HUES64 (cell line): ENCODE results near the gene DDR1.

Experiments
- H3K27ac ChIP-seq: 2 replicates; pipeline ENCODE4 v1.7.0; 2013; ENCODE audit warnings: low read depth, low read length, inconsistent platforms
- H3K27me3 ChIP-seq: 2 replicates; pipeline ENCODE4 v1.6.1; 2013; ENCODE audit warnings: mild to moderate bottlenecking, low read length; ENCODE audit not compliant: insufficient read depth
- H3K36me3 ChIP-seq: 2 replicates; pipeline ENCODE4 v1.6.1; 2013; ENCODE audit warnings: mild to moderate bottlenecking, low read length; ENCODE audit not compliant: insufficient read depth
- H3K4me1 ChIP-seq: 2 replicates; pipeline ENCODE4 v1.6.1; 2013; ENCODE audit warnings: mild to moderate bottlenecking, low read length, moderate library complexity; ENCODE audit not compliant: insufficient read depth
- H3K4me3 ChIP-seq: 2 replicates; pipeline ENCODE4 v1.5.1; 2013; ENCODE audit warnings: mild to moderate bottlenecking, low read length, moderate library complexity
- H3K9ac ChIP-seq: 2 replicates; pipeline ENCODE4 v1.6.1; 2013; ENCODE audit warnings: mild to moderate bottlenecking, low read depth, low read length
- H3K9me3 ChIP-seq: 2 replicates; pipeline ENCODE4 v1.6.1; 2013; ENCODE audit warnings: low read depth, low read length; ENCODE audit not compliant: insufficient read depth
- WGBS: fragments of 150-250, 120-280 bp; methylation state at CpG from one replicate; pipeline ENCODE4 v1.1.7; 2013; ENCODE audit warnings: missing lambda C conversion rate; 5-methylcytosine and 5-hydroxymethylcytosine counted together

DDR1 gene

GRCh38 chr6:30890646-30891449 lies 6.5 kb downstream of the DDR1 start:
- H3K9me3 ChIP-seq = no peaks in the 10 kb centered on the region
- H3K27ac ChIP-seq = 0 out of 2 replicates have a peak overlapping the region, but pooled peaks have one; percentile 29
- H3K27me3 ChIP-seq = no peaks in the 10 kb centered on the region
- peaks cover 24% of the 10 kb centered on the region for H3K4me1 ChIP-seq
- no peak overlapping the region for H3K9ac ChIP-seq
- H3K36me3 ChIP-seq = peaks cover 81% of the 10 kb centered on the region
- H3K4me3 ChIP-seq = no peak overlapping the region
- 88% methylated on average over 12 of the region's 12 CpGs for WGBS

GRCh38 chr6:30891450-30891723 lies 7.1 kb downstream of the DDR1 start:
- no peak overlapping the region for H3K27ac ChIP-seq
- peaks cover 23% of the 10 kb centered on the region for H3K4me1 ChIP-seq
- WGBS = 91% methylated on average over 4 of the region's 4 CpGs
- no peak overlapping the region for H3K4me3 ChIP-seq
- H3K9me3 ChIP-seq = no peaks in the 10 kb centered on the region
- no peak overlapping the region for H3K9ac ChIP-seq
- no peaks in the 10 kb centered on the region for H3K27me3 ChIP-seq
- peaks cover 86% of the 10 kb centered on the region for H3K36me3 ChIP-seq

GRCh38 chr6:30891816-30892538 lies 7.7 kb downstream of the DDR1 start:
- Histone ChIP-seq H3K9me3 (no peaks in the 10 kb centered on the region), H3K4me3 (no peak overlapping the region), H3K4me1 (peaks cover 17% of the 10 kb centered on the region), H3K36me3 (peaks cover 92% of the 10 kb centered on the region), H3K27me3 (no peaks in the 10 kb centered on the region), H3K9ac (no peak overlapping the region), H3K27ac (no peak overlapping the region)
- WGBS = 92% methylated on average over 19 of the region's 21 CpGs

GRCh38 chr6:30893001-30893591 lies 8.8 kb downstream of the DDR1 start:
- no peaks in the 10 kb centered on the region for H3K27me3 ChIP-seq
- 89% methylated on average over 16 of the region's 16 CpGs for WGBS
- H3K27ac ChIP-seq = no peak overlapping the region
- H3K4me1 ChIP-seq = peaks cover 7% of the 10 kb centered on the region; the same call in 1 of the 2 replicates
- H3K9me3 ChIP-seq = no peaks in the 10 kb centered on the region
- H3K36me3 ChIP-seq = peaks cover 96% of the 10 kb centered on the region
- no peak overlapping the region for H3K9ac ChIP-seq
- no peak overlapping the region for H3K4me3 ChIP-seq

- Histone ChIP-seq H3K9ac (no peak overlapping the region), H3K36me3 (peaks cover 99% of the 10 kb centered on the region), H3K4me3 (no peak overlapping the region), H3K4me1 (peaks cover 2% of the 10 kb centered on the region; the same call in 1 of the 2 replicates), H3K27me3 (no peaks in the 10 kb centered on the region), H3K9me3 (no peaks in the 10 kb centered on the region), H3K27ac (no peak overlapping the region)
- 93% methylated on average over 8 of the region's 8 CpGs for WGBS
Measured at GRCh38 chr6:30893666-30894065, 9.3 kb downstream of the DDR1 start.

GRCh38 chr6:30894381-30894780 lies 10.1 kb downstream of the DDR1 start:
- Histone ChIP-seq H3K4me3 (no peak overlapping the region), H3K9me3 (no peaks in the 10 kb centered on the region), H3K36me3 (peaks cover 99% of the 10 kb centered on the region), H3K27ac (no peak overlapping the region), H3K9ac (no peak overlapping the region), H3K4me1 (no peaks in the 10 kb centered on the region), H3K27me3 (no peaks in the 10 kb centered on the region)
- 95% methylated on average over 12 of the region's 12 CpGs for WGBS

- 91% methylated on average over 3 of the region's 3 CpGs for WGBS
- no peaks in the 10 kb centered on the region for H3K4me1 ChIP-seq
- no peak overlapping the region for H3K4me3 ChIP-seq
- H3K9ac ChIP-seq = no peak overlapping the region
- no peaks in the 10 kb centered on the region for H3K27me3 ChIP-seq
- H3K27ac ChIP-seq = no peak overlapping the region
- H3K36me3 ChIP-seq = peaks cover 99% of the 10 kb centered on the region
- no peaks in the 10 kb centered on the region for H3K9me3 ChIP-seq
Measured at GRCh38 chr6:30894935-30895334, 10.6 kb downstream of the DDR1 start.

- no peak overlapping the region for H3K27ac ChIP-seq
- WGBS = 87% methylated on average over 10 of the region's 10 CpGs
- H3K9me3 ChIP-seq = no peaks in the 10 kb centered on the region
- H3K4me1 ChIP-seq = no peaks in the 10 kb centered on the region
- H3K27me3 ChIP-seq = no peaks in the 10 kb centered on the region
- peaks cover 98% of the 10 kb centered on the region for H3K36me3 ChIP-seq
- H3K9ac ChIP-seq = no peak overlapping the region
- H3K4me3 ChIP-seq = no peak overlapping the region
Measured at GRCh38 chr6:30895343-30895742, 11.0 kb downstream of the DDR1 start.

- H3K36me3 ChIP-seq = peaks cover 86% of the 10 kb centered on the region
- H3K27me3 ChIP-seq = no peaks in the 10 kb centered on the region
- H3K27ac ChIP-seq = no peak overlapping the region
- H3K4me3 ChIP-seq = no peak overlapping the region
- no peak overlapping the region for H3K9ac ChIP-seq
- H3K9me3 ChIP-seq = no peaks in the 10 kb centered on the region
- H3K4me1 ChIP-seq = no peaks in the 10 kb centered on the region
- WGBS = 93% methylated on average over 13 of the region's 13 CpGs
Measured at GRCh38 chr6:30896541-30896940, 12.2 kb downstream of the DDR1 start.

GRCh38 chr6:30897882-30898281 lies 13.6 kb downstream of the DDR1 start:
- Histone ChIP-seq H3K4me3 (no peak overlapping the region), H3K27ac (no peak overlapping the region), H3K36me3 (peaks cover 72% of the 10 kb centered on the region), H3K27me3 (no peaks in the 10 kb centered on the region), H3K9me3 (no peaks in the 10 kb centered on the region), H3K9ac (no peak overlapping the region), H3K4me1 (no peaks in the 10 kb centered on the region)
- WGBS = 91% methylated on average over 16 of the region's 16 CpGs

GRCh38 chr6:30898750-30899360 lies 14.5 kb downstream of the DDR1 start:
- Histone ChIP-seq H3K27me3 (no peaks in the 10 kb centered on the region), H3K27ac (no peak overlapping the region), H3K4me1 (no peaks in the 10 kb centered on the region), H3K9me3 (no peaks in the 10 kb centered on the region), H3K36me3 (peaks cover 63% of the 10 kb centered on the region), H3K4me3 (no peak overlapping the region), H3K9ac (no peak overlapping the region)
- WGBS = 88% methylated on average over 23 of the region's 23 CpGs
